K562 (cell line): ENCODE data around the gene ARAF. TPM values are rescaled to one million over a fixed set of nuclear protein-coding genes. Genes with fewer than 3 reads are reported as not detected.

Experiments
- ATF7 ChIP-seq: fragments of 450-650 bp; IDR thresholded peaks from 2 replicates; pipeline ENCODE4 v1.7.1; 2014; ENCODE audit warnings: mild to moderate bottlenecking, moderate library complexity
- CBX3 ChIP-seq, 2 experiments: IDR thresholded peaks; 1 replicate in 1 of 2; 2 replicates in 1 of 2; pipeline ENCODE4 v1.6.1; 2012; ENCODE audit warnings: inconsistent platforms in 2 of 2, low read length in 2 of 2, borderline replicate concordance in 1 of 2, control low read depth in 1 of 2
- FOXK1 ChIP-seq: sonication (generic); formaldehyde crosslinking; IDR thresholded peaks from 2 replicates; pipeline ENCODE4 v1.8.0; 2022; ENCODE audit warnings: missing genetic modification reagents, mild to moderate bottlenecking, borderline replicate concordance
- GATA2 ChIP-seq: sonication (generic); formaldehyde crosslinking; IDR thresholded peaks from 2 replicates; pipeline ENCODE4 v1.4.0; 2020; ENCODE audit warnings: mild to moderate bottlenecking, missing genetic modification reagents
- ILK ChIP-seq: fragments of 450-650 bp; IDR thresholded peaks from 2 replicates; pipeline ENCODE4 v1.6.1; 2016; ENCODE audit warnings: missing genetic modification characterization, low read depth, mild to moderate bottlenecking, missing compliant biosample characterization, moderate library complexity, borderline replicate concordance
- LEF1 ChIP-seq: fragments of 450-650 bp; IDR thresholded peaks from 2 replicates; pipeline ENCODE4 v1.6.1; 2016; ENCODE audit warnings: mild to moderate bottlenecking
- NCOA1 ChIP-seq: fragments of 450-650 bp; IDR thresholded peaks from 2 replicates; pipeline ENCODE4 v1.6.1; 2016; ENCODE audit warnings: low read depth
- NR2F6 ChIP-seq: fragments of 450-650 bp; formaldehyde crosslinking; IDR thresholded peaks from 2 replicates; pipeline ENCODE4 v1.4.0; 2020; ENCODE audit warnings: mild to moderate bottlenecking
- OTX1 ChIP-seq: fragments of 450-650 bp; formaldehyde crosslinking; IDR thresholded peaks from 2 replicates; pipeline ENCODE4 v1.4.0; 2022; ENCODE audit warnings: mild to moderate bottlenecking
- POLR2H ChIP-seq: IDR thresholded peaks from 2 replicates; pipeline ENCODE4 v1.6.1; 2016; ENCODE audit warnings: missing genetic modification characterization, low read depth, mild to moderate bottlenecking, control low read depth, missing compliant biosample characterization, moderate library complexity
- RB1 ChIP-seq: fragments of 450-650 bp; IDR thresholded peaks from 2 replicates; pipeline ENCODE4 v1.6.1; 2017; ENCODE audit warnings: low read depth, mild to moderate bottlenecking
- RBFOX2 ChIP-seq: fragments of 200-400 bp; formaldehyde crosslinking; IDR thresholded peaks from 2 replicates; pipeline ENCODE4 v1.6.1; 2017; ENCODE audit warnings: low read depth, mild to moderate bottlenecking, low read length, moderate library complexity
- SIX5 ChIP-seq, 2 experiments: IDR thresholded peaks; 2 replicates each; pipeline ENCODE4 v1.6.1; 2011; ENCODE audit warnings: low read length in 2 of 2, borderline replicate concordance in 1 of 2, low read depth in 1 of 2, mild to moderate bottlenecking in 1 of 2, moderate library complexity in 1 of 2; ENCODE audit not compliant: insufficient read depth in 1 of 2
- SMAD4 ChIP-seq: fragments of 250-450 bp; sonication (Bioruptor Pico); conservative IDR thresholded peaks from 2 replicates; pipeline ENCODE4 v1.8.0; 2021; ENCODE audit warnings: inconsistent platforms, mild to moderate bottlenecking, moderate library complexity
- SOX6 ChIP-seq: fragments of 450-650 bp; IDR thresholded peaks from 2 replicates; pipeline ENCODE4 v1.6.1; 2014; ENCODE audit warnings: mild to moderate bottlenecking
- SPI1 ChIP-seq: IDR thresholded peaks from 2 replicates; pipeline ENCODE4 v1.6.1; 2011; ENCODE audit warnings: low read depth, low read length, control low read depth, borderline replicate concordance
- SRF ChIP-seq, 2 experiments: fragments of 250-450, 450-650 bp in 1 of 2; sonication (Bioruptor Pico) in 1 of 2; sonication (generic) in 1 of 2; formaldehyde crosslinking; IDR thresholded peaks; 2 replicates each; pipeline versions ENCODE4 v1.5.0 to v1.5.1; 2020 to 2022; ENCODE audit warnings: mild to moderate bottlenecking in 1 of 2, missing genetic modification reagents in 1 of 2
- TAF1 ChIP-seq: IDR thresholded peaks from 2 replicates; pipeline ENCODE4 v1.6.1; 2011; ENCODE audit warnings: mild to moderate bottlenecking, low read length, moderate library complexity; ENCODE audit not compliant: insufficient read depth, control insufficient read depth, severe bottlenecking; ENCODE audit errors: extremely low read depth
- ZFX ChIP-seq: sonication (generic); formaldehyde crosslinking; IDR thresholded peaks from 2 replicates; pipeline ENCODE4 v1.8.0; 2022; ENCODE audit warnings: mild to moderate bottlenecking, missing genetic modification reagents, moderate library complexity
- ZNF280A ChIP-seq: fragments of 450-650 bp; IDR thresholded peaks from 2 replicates; pipeline ENCODE4 v1.6.1; 2018; ENCODE audit warnings: mild to moderate bottlenecking, low read depth; ENCODE audit not compliant: partially characterized antibody
- polyA plus RNA-seq, 8 experiments: library from polyadenylated mRNA; depleted of rRNA in 4 of 8; stranded (reverse) in 5 of 8; unstranded in 3 of 8; fragments of >200 nt; fragmentation: Nextera tagmentation in 2 of 8; fragmentation: Illumina TruSeq in 1 of 8; extraction: Ambion mirVana in 2 of 8; extraction: Trizol in 1 of 8; gene quantifications; 2 replicates each; pipeline versions ENCODE4 v1.2.1 to v1.2.3, GENCODE V29; 2011 to 2014; ENCODE audit warnings: inconsistent platforms in 1 of 8, missing spikeins in 1 of 8
- total RNA-seq, 7 experiments: library from RNA; depleted of rRNA in 6 of 7; stranded (reverse); fragments of >200 nt in 6 of 7; fragmentation: Illumina TruSeq in 2 of 7; extraction: Trizol in 2 of 7; gene quantifications; 2 replicates each; pipeline versions ENCODE4 v1.2.1 to v1.2.3, GENCODE V29; 2011 to 2021; ENCODE audit warnings: low replicate concordance in 1 of 7
- TF ChIP-seq, protein P1 (sequence below): fragments of 200-400 bp; formaldehyde crosslinking; IDR thresholded peaks from 2 replicates; pipeline ENCODE4 v1.6.1; 2017; ENCODE audit warnings: mild to moderate bottlenecking, low read depth, low read length, moderate library complexity
- TF ChIP-seq, protein P2 (sequence below): fragments of 250-450 bp; sonication (Bioruptor Pico); IDR thresholded peaks from 2 replicates; pipeline ENCODE4 v1.5.0; 2021; ENCODE audit warnings: mild to moderate bottlenecking, borderline replicate concordance

ARAF gene
- total and polyA plus RNA-seq, 9 of the 15 experiments (the other 6 are each of a cell fraction or from before 2014, with no cell fraction given), result 5.5 to 70.0 (median 29.4) TPM

GRCh38 chrX:47540754-47541538, 20.1 kb upstream of the ARAF start (continued):
- TF ChIP-seq ZNF280A, result no peak
- no peak for TF ChIP-seq SRF (CRISPR knock-in tag; IDR thresholded peaks at IDR 0.05)
- no peak for TF ChIP-seq SIX5 (IDR thresholded peaks at IDR 0.05; ENCODE audit: borderline replicate concordance in 1 of 2, insufficient read depth in 1 of 2, low read depth in 1 of 2, low read length in 2 of 2)
- TF ChIP-seq OTX1 (CRISPR knock-in tag), result no peak
- TF ChIP-seq, protein P1, sequence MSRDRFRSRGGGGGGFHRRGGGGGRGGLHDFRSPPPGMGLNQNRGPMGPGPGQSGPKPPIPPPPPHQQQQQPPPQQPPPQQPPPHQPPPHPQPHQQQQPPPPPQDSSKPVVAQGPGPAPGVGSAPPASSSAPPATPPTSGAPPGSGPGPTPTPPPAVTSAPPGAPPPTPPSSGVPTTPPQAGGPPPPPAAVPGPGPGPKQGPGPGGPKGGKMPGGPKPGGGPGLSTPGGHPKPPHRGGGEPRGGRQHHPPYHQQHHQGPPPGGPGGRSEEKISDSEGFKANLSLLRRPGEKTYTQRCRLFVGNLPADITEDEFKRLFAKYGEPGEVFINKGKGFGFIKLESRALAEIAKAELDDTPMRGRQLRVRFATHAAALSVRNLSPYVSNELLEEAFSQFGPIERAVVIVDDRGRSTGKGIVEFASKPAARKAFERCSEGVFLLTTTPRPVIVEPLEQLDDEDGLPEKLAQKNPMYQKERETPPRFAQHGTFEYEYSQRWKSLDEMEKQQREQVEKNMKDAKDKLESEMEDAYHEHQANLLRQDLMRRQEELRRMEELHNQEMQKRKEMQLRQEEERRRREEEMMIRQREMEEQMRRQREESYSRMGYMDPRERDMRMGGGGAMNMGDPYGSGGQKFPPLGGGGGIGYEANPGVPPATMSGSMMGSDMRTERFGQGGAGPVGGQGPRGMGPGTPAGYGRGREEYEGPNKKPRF, result no peak
- TF ChIP-seq CBX3 (IDR thresholded peaks at IDR 0.05; ENCODE audit: borderline replicate concordance in 1 of 2, low read length in 2 of 2), result 0 out of 3 replicates have a peak, but pooled peaks of 1 of the 2 experiments have one; percentile 6
- TF ChIP-seq POLR2H, result peak; percentile 77; the same call in 1 of the 2 replicates
- TF ChIP-seq NR2F6, result no peak
- peak; percentile 40 for TF ChIP-seq SOX6
- TF ChIP-seq ATF7, result peak; percentile 42; the same call in 1 of the 2 replicates
- no peak for TF ChIP-seq NCOA1
- TF ChIP-seq RB1, result no peak
- peak; percentile 39; the same call in 1 of the 2 replicates for TF ChIP-seq GATA2 (CRISPR knock-in tag)
- no peak for TF ChIP-seq ILK (tag)
- TF ChIP-seq, protein P2, sequence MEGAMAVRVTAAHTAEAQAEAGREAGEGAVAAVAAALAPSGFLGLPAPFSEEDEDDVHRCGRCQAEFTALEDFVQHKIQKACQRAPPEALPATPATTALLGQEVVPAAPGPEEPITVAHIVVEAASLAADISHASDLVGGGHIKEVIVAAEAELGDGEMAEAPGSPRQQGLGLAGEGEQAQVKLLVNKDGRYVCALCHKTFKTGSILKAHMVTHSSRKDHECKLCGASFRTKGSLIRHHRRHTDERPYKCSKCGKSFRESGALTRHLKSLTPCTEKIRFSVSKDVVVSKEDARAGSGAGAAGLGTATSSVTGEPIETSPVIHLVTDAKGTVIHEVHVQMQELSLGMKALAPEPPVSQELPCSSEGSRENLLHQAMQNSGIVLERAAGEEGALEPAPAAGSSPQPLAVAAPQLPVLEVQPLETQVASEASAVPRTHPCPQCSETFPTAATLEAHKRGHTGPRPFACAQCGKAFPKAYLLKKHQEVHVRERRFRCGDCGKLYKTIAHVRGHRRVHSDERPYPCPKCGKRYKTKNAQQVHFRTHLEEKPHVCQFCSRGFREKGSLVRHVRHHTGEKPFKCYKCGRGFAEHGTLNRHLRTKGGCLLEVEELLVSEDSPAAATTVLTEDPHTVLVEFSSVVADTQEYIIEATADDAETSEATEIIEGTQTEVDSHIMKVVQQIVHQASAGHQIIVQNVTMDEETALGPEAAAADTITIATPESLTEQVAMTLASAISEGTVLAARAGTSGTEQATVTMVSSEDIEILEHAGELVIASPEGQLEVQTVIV (CRISPR knock-in tag), result no peak
- TF ChIP-seq FOXK1 (CRISPR knock-in tag), result no peak
- no peak for TF ChIP-seq ZFX (CRISPR knock-in tag)
- TF ChIP-seq SMAD4 (CRISPR knock-in tag), result peak; percentile 66
- 0 out of 2 replicates have a peak, but pooled peaks have one; percentile 73 for TF ChIP-seq LEF1
- TF ChIP-seq TAF1, result peak; percentile 56
- TF ChIP-seq SPI1, result peak; percentile 86
- TF ChIP-seq RBFOX2, result no peak
